ENCODE results near the gene FADS2. TPM values are rescaled to one million over a fixed set of nuclear protein-coding genes. Genes with fewer than 3 reads are reported as not detected.
A peak's percentile ranks its signal among the peaks of the same experiment; 100 is the strongest.

Gene FADS2
- total RNA-seq: 10.9 and 13.4 TPM in 2 replicates

GRCh38 chr11:61827571-61828378 is at the start of gene FADS2:
Gene FADS2, plus strand, starts transcription at chr11:61828300. Its CDS starts 91 bp downstream, at chr11:61828391.
- peaks cover 26% of the 10 kb centered on the region for H3K4me1 Mint-ChIP-seq
- intact Hi-C loops (cut with micrococcal nuclease): loop anchor here (1.0 to 2.0 kb wide), 2 partner anchors 11 to 31 kb away; no protein-coding TSS in a partner anchor
- H3K27ac Mint-ChIP-seq: peak within 1 kb of the TSS; percentile 86
- POLR2A ChIA-PET: interaction anchor here (0.6 to 3.7 kb wide), 9 partner anchors 9 to 140 kb away, joined by 3 to 61 read pairs (median 4); partner anchors contain the start of genes FADS1, FADS3 and FTH1
- no peaks in the 10 kb centered on the region for H3K36me3 Mint-ChIP-seq (ENCODE audit: low read depth)
- H3K4me3 Mint-ChIP-seq: peak within 1 kb of the TSS; percentile 89
- H3K9me3 Mint-ChIP-seq: no peaks in the 10 kb centered on the region
- CTCF ChIA-PET: interaction anchor here (0.9 to 4.3 kb wide), 3 partner anchors 12 to 254 kb away, joined by 3 to 32 read pairs (median 4); partner anchors contain the start of gene FADS1
- peaks cover 8% of the 10 kb centered on the region for H3K27me3 Mint-ChIP-seq
- TF ChIP-seq CTCF (IDR thresholded peaks at IDR 0.05): no peak
- peak; percentile 77 for ATAC-seq (ENCODE audit: low read depth)
- DNase-seq: peak; percentile 64

DNA sequence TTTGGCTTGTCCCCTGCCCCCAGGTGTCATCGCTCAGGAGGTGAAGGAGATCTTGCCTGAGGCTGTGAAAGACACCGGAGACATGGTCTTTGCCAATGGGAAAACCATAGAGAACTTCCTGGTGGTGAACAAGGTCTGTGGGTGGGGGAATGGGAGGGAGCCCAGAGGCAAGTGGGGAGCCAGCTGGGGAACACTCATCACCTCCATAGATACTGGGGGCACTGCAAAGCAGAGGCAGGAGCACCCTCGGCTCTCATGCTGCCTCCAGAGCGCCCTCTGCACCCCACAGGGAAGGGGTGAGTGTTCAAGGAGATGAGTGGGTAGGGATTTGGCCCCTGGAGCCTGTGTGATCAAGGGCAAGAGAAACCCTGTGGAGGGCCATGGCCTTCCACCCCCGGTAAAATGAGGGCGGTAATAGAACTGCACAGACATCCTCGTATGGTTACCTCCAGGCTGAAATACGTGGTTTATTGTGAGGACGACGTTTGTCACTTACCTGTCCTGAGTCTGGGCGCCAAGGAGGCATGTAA is 49.7 kb upstream of the FADS2 start:
- peak overlapping the region; percentile 61 for H3K4me3 Mint-ChIP-seq
- H3K27ac Mint-ChIP-seq: no peak overlapping the region
- ChIA-PET CTCF (no interaction called here), POLR2A (no interaction called here)
- no peaks in the 10 kb centered on the region for H3K9me3 Mint-ChIP-seq
- TF ChIP-seq CTCF (IDR thresholded peaks at IDR 0.05): no peak
- DNase-seq (no peak), ATAC-seq (ENCODE audit: low read depth) (no peak)
- intact Hi-C loops (cut with micrococcal nuclease): no loop called here
- H3K27me3 Mint-ChIP-seq: peaks cover 5% of the 10 kb centered on the region
- peaks cover 4% of the 10 kb centered on the region for H3K36me3 Mint-ChIP-seq (ENCODE audit: low read depth)
- H3K4me1 Mint-ChIP-seq: peaks cover 14% of the 10 kb centered on the region

GRCh38 chr11:61778920-61779650 is 49.0 kb upstream of the FADS2 start:
- intact Hi-C loops (cut with micrococcal nuclease): no loop called here
- Mint-ChIP-seq H3K36me3 (ENCODE audit: low read depth) (peaks cover 7% of the 10 kb centered on the region), H3K9me3 (no peaks in the 10 kb centered on the region), H3K27me3 (peaks cover 5% of the 10 kb centered on the region), H3K27ac (no peak overlapping the region), H3K4me3 (no peak overlapping the region), H3K4me1 (peaks cover 14% of the 10 kb centered on the region)
- CTCF ChIA-PET: no interaction called here
- no peak for TF ChIP-seq CTCF (IDR thresholded peaks at IDR 0.05)
- DNase-seq (no peak), ATAC-seq (ENCODE audit: low read depth) (no peak)
- POLR2A ChIA-PET: interaction anchor here (0.5 kb wide), 1 partner anchor 16 kb away, joined by 3 read pairs; no protein-coding TSS in a partner anchor

- H3K4me3 Mint-ChIP-seq: no peak overlapping the region
- peaks cover 14% of the 10 kb centered on the region for H3K36me3 Mint-ChIP-seq (ENCODE audit: low read depth)
- DNase-seq: no peak
- peaks cover 5% of the 10 kb centered on the region for H3K27me3 Mint-ChIP-seq
- H3K9me3 Mint-ChIP-seq: no peaks in the 10 kb centered on the region
- POLR2A ChIA-PET: interaction anchor here (0.5 kb wide), 1 partner anchor 15 kb away, joined by 3 read pairs; no protein-coding TSS in a partner anchor
- CTCF ChIA-PET: no interaction called here
- ATAC-seq (ENCODE audit: low read depth): no peak
- no peak for TF ChIP-seq CTCF (IDR thresholded peaks at IDR 0.05)
- intact Hi-C loops (cut with micrococcal nuclease): no loop called here
- peaks cover 16% of the 10 kb centered on the region for H3K4me1 Mint-ChIP-seq
- no peak overlapping the region for H3K27ac Mint-ChIP-seq
Observed at GRCh38 chr11:61779666-61780525, 48.2 kb upstream of the FADS2 start.
